ENCODE measurements around the gene FAM50B. TPM values are rescaled to one million over a fixed set of nuclear protein-coding genes. Genes with fewer than 3 reads are reported as not detected.

FAM50B gene
- total RNA-seq, 1 experiment from 2014 or later = 3.3 TPM

DNA sequence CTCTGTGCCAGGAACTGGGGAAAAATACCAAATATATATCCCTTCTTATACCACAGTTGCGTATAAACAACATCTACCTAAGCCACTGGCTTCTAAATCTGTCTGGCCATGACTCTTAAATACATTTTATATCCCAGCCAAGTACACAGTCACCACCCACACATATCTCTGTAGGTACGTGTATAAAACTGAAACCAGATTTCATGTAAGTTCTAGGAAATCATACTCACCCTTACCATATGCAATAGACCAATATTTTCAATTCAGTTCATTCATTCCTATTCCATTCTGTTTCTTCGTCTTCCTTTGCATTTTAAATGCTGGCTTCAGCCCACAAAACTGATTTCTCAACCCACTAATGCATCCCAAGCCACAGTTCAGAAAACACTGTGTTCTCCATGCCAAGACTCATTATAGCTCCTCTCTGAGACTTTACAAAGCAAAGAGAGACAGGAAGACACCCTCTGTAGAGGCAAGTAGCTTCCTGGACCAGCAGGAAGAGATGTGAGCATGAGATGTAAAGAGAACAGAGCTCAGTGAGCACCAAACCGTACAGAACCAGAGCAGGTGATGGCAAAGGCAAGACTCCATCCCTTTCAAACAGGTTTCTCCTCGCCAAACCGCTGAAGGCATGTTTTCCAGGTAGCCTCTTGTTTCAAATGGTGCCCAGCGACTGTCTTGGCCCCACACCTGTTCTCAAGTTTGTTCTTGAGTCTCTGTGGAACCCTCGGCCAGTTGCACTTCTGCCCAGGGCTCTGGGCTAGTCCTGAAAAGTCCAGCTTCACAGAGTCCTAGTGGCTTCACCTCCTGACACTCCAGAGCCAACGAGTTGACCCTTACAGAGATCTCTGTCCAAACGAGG lies 18.7 kb downstream of the FAM50B start:
- Histone ChIP-seq H3K23ac (ENCODE audit: insufficient read length, low read depth, low read length) (no peak overlapping the region), H4K8ac (replicated peaks; ENCODE audit: insufficient read length, low read depth, low read length) (no peak overlapping the region), H2AFZ (ENCODE audit: low read length) (no peak overlapping the region), H3K79me1 (ENCODE audit: insufficient read depth, low read depth, low read length, poor library complexity, severe bottlenecking) (no peaks in the 10 kb centered on the region), H3K79me2 (ENCODE audit: insufficient read depth, low read length) (no peaks in the 10 kb centered on the region), H3K56ac (ENCODE audit: insufficient read length, low read depth, low read length) (no peak overlapping the region), H3K4ac (ENCODE audit: low read depth, low read length) (no peak overlapping the region), H3K9me3 (ENCODE audit: control insufficient read depth, low read depth, low read length) (no peaks in the 10 kb centered on the region), H3K27ac (ENCODE audit: insufficient read length, low read depth, low read length) (no peak overlapping the region), H3K14ac (ENCODE audit: insufficient read depth, low read length) (no peak overlapping the region), H3K9ac (ENCODE audit: extremely low read depth, insufficient read length, low read length) (no peak overlapping the region), H2BK120ac (ENCODE audit: low read depth, low read length, poor library complexity, severe bottlenecking) (no peak overlapping the region), H3K23me2 (ENCODE audit: insufficient read length, low read depth, low read length, poor library complexity, severe bottlenecking) (no peaks in the 10 kb centered on the region), H2BK20ac (ENCODE audit: low read depth, low read length, poor library complexity, severe bottlenecking) (no peak overlapping the region), H2BK5ac (ENCODE audit: insufficient read length, low read length) (no peak overlapping the region), H3K4me2 (ENCODE audit: insufficient read depth, insufficient read length, low read length) (no peak overlapping the region), H4K20me1 (ENCODE audit: control insufficient read depth, insufficient read depth, insufficient read length) (no peaks in the 10 kb centered on the region), H3T11ph (ENCODE audit: low read length) (no peak overlapping the region), H2BK12ac (ENCODE audit: insufficient read length, low read depth, low read length) (no peak overlapping the region), H2BK15ac (ENCODE audit: low read depth, low read length) (no peak overlapping the region), H2AK5ac (ENCODE audit: insufficient read length, low read length) (no peak overlapping the region), H4K91ac (ENCODE audit: insufficient read length, low read depth, low read length) (no peak overlapping the region), H3K27me3 (ENCODE audit: insufficient read depth, low read length) (no peaks in the 10 kb centered on the region), H3K4me1 (ENCODE audit: insufficient read depth, low read length) (peaks cover 3% of the 10 kb centered on the region; the same call in 1 of the 2 replicates), H4K5ac (ENCODE audit: insufficient read length, low read depth, low read length) (no peak overlapping the region), H3K18ac (ENCODE audit: insufficient read length, low read depth, low read length) (no peak overlapping the region)
- H3K36me3 Mint-ChIP-seq (ENCODE audit: insufficient read depth in 1 of 3, low read depth in 3 of 3) = no peaks in the 10 kb centered on the region
- WGBS (ENCODE audit: extremely low coverage, insufficient read length, low lambda C conversion rate) = no CpG with 5 or more reads among the region's 10 CpGs
- H3K4me3 Mint-ChIP-seq = no peak overlapping the region
- no peak overlapping the region; a peak in 1 of 7 replicates for H3K27ac Mint-ChIP-seq
- peaks cover 7% of the 10 kb centered on the region for H3K27me3 Mint-ChIP-seq (ENCODE audit: low read depth)
- TF ChIP-seq, protein P1, sequence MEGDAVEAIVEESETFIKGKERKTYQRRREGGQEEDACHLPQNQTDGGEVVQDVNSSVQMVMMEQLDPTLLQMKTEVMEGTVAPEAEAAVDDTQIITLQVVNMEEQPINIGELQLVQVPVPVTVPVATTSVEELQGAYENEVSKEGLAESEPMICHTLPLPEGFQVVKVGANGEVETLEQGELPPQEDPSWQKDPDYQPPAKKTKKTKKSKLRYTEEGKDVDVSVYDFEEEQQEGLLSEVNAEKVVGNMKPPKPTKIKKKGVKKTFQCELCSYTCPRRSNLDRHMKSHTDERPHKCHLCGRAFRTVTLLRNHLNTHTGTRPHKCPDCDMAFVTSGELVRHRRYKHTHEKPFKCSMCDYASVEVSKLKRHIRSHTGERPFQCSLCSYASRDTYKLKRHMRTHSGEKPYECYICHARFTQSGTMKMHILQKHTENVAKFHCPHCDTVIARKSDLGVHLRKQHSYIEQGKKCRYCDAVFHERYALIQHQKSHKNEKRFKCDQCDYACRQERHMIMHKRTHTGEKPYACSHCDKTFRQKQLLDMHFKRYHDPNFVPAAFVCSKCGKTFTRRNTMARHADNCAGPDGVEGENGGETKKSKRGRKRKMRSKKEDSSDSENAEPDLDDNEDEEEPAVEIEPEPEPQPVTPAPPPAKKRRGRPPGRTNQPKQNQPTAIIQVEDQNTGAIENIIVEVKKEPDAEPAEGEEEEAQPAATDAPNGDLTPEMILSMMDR (conservative IDR thresholded peaks at IDR 0.05) = no peak
- H3K9me3 Mint-ChIP-seq = no peaks in the 10 kb centered on the region
- H3K4me1 Mint-ChIP-seq = peaks cover 2 to 6% of the 10 kb centered on the region in 2 experiments; a peak in 3 of 4 replicates
- no peak for DNase-seq
